Fibroblast of pulmonary artery (primary cell): ENCODE results near the gene MEGF11.

ENCODE experiments used
- DNase-seq: peaks from one replicate; pipeline ENCODE4 v3.0.0-alpha.2; 2010; ENCODE audit warnings: low read depth
- H3K4me3 ChIP-seq: replicated peaks from 2 replicates; pipeline ENCODE4 v1.5.1; 2011; ENCODE audit warnings: low read depth, mild to moderate bottlenecking, control low read depth, low read length, moderate library complexity
- TF ChIP-seq, protein P1 (sequence below): IDR thresholded peaks from 2 replicates; pipeline ENCODE4 v1.5.1; 2011; ENCODE audit warnings: mild to moderate bottlenecking, control low read depth, low read length, inconsistent platforms; ENCODE audit errors: missing control alignments

The MEGF11 gene

DNA sequence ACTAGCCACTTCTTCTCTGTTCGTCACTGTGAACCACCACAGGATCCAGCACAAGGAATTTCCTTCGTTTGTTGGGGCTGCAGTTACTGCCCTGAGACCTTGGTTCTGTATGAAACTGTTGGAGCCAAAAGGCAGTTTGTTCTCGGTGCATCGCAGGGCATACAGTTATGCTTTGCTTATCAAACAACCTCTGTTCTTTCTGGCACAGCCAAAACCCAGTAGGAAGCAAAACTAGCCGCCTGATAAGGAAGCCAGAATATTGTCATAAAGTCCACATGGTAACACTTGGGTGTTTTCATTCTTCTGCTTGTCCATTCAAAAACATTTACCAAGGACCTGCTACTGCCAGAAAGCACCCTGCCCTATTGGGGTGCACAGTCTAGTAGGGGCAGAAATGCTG is 268.2 kb downstream of the MEGF11 start:
- H3K4me3 ChIP-seq: no peak overlapping the region
- no peak for DNase-seq
- TF ChIP-seq, protein P1, sequence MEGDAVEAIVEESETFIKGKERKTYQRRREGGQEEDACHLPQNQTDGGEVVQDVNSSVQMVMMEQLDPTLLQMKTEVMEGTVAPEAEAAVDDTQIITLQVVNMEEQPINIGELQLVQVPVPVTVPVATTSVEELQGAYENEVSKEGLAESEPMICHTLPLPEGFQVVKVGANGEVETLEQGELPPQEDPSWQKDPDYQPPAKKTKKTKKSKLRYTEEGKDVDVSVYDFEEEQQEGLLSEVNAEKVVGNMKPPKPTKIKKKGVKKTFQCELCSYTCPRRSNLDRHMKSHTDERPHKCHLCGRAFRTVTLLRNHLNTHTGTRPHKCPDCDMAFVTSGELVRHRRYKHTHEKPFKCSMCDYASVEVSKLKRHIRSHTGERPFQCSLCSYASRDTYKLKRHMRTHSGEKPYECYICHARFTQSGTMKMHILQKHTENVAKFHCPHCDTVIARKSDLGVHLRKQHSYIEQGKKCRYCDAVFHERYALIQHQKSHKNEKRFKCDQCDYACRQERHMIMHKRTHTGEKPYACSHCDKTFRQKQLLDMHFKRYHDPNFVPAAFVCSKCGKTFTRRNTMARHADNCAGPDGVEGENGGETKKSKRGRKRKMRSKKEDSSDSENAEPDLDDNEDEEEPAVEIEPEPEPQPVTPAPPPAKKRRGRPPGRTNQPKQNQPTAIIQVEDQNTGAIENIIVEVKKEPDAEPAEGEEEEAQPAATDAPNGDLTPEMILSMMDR: no peak

DNA sequence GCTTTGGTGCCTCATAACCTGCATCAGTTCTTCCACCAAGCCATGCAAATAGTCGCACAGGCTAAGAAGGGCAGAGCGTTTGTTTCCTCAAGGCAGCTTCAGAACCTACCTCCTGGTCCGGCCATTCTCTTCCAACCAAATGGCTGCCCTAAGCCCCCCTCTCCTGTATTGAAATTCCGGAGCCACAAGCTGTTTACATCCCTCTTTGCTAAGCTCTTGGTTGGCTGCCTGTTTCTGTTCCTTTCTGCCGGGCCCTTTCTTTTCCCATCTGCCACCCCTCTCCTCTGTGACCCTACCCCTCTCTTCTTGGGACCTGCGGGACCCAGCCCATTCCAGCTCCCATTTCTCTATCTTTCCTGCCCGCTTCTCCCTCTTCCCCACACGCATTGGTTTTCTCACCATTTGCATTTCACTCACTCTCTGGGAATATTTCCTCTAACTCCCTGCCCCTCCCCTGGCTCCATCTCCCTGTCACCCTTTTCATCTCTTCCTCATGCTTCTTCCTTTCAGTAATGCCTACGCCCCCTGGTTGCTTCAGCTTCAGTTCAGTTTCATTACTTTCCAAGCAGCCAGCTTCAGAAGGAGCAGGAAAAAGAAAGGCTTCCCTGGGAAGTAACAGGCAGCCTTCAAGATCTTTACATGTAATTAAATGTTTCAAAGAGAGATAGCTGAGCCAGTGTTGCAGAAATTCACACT is 270.8 kb downstream of the MEGF11 start:
- TF ChIP-seq, protein P1: no peak
- no peak overlapping the region for H3K4me3 ChIP-seq
- DNase-seq: no peak

- H3K4me3 ChIP-seq: no peak overlapping the region
- TF ChIP-seq, protein P1: no peak
- DNase-seq: no peak
Observed at GRCh38 chr15:65981837-65982626, 271.5 kb downstream of the MEGF11 start.

DNA sequence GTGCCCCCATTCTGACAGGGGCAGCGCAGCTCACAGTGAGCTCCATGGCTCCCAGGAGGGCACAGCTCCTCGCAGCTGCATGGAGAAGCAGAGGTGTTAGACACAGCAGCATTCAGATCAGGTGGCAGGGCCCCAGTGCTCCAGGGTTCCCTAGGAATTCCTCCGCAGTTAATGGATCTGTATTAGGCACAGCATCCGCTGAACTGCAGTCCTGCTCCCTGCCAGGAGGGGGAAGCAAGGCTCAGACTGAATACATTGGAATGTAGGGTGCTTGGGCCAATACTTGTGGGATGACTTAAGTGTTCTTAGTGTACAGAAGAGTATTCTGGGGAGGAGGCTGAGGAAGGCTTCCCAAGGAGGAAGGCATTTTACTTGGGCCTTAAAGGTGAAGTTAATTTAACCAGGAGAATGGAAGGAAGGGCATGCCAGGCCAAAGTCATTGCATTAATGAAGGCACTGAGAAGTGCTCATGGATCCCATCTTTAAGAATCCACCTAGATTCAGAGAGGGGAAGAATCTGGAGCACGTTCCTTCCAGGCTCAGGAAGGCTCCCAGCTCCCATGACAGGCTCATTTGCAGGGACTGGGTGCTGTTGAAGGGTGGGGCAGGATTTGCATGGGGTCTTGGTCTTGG is 272.6 kb downstream of the MEGF11 start:
- DNase-seq: peak; percentile 78
- TF ChIP-seq, protein P1: peak; percentile 88
- H3K4me3 ChIP-seq: no peak overlapping the region

- H3K4me3 ChIP-seq: no peak overlapping the region
- no peak for DNase-seq
- TF ChIP-seq, protein P1: no peak
Observed at GRCh38 chr15:65979837-65980236, 273.7 kb downstream of the MEGF11 start.

- H3K4me3 ChIP-seq: no peak overlapping the region
- DNase-seq: no peak
- TF ChIP-seq, protein P1: no peak
Observed at GRCh38 chr15:65979316-65979715, 274.2 kb downstream of the MEGF11 start.
